NB4 (cell line): ENCODE results near the gene PTS.

ENCODE experiments used
- MYC ChIP-seq: IDR thresholded peaks from 2 replicates; pipeline ENCODE4 v1.6.1; 2011; ENCODE audit warnings: low read depth, low read length
- POLR2A ChIP-seq: IDR thresholded peaks from 2 replicates; pipeline ENCODE4 v1.6.1; 2011; ENCODE audit warnings: mild to moderate bottlenecking; ENCODE audit not compliant: insufficient read length; ENCODE audit errors: extremely low read depth
- TF ChIP-seq, protein P1 (sequence below): IDR thresholded peaks from one replicate; pipeline ENCODE4 v1.5.1; 2012; ENCODE audit warnings: low read depth, low read length

- TF ChIP-seq, protein P1, sequence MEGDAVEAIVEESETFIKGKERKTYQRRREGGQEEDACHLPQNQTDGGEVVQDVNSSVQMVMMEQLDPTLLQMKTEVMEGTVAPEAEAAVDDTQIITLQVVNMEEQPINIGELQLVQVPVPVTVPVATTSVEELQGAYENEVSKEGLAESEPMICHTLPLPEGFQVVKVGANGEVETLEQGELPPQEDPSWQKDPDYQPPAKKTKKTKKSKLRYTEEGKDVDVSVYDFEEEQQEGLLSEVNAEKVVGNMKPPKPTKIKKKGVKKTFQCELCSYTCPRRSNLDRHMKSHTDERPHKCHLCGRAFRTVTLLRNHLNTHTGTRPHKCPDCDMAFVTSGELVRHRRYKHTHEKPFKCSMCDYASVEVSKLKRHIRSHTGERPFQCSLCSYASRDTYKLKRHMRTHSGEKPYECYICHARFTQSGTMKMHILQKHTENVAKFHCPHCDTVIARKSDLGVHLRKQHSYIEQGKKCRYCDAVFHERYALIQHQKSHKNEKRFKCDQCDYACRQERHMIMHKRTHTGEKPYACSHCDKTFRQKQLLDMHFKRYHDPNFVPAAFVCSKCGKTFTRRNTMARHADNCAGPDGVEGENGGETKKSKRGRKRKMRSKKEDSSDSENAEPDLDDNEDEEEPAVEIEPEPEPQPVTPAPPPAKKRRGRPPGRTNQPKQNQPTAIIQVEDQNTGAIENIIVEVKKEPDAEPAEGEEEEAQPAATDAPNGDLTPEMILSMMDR, result no peak
- TF ChIP-seq POLR2A (no peak), MYC (no peak)
These were observed 27.5 kb downstream of the PTS start for GRCh38 chr11:112253605-112254242.
